Caco-2 (cell line): ENCODE measurements around the gene C19orf12. TPM values are rescaled to one million over a fixed set of nuclear protein-coding genes. Genes with fewer than 3 reads are reported as not detected.

ENCODE experiments used
- BruUV-seq: library from RNA; stranded (reverse); fragments of 400-500 nt; replicated peaks from 2 replicates; lab custom pipeline; 2021; lab: Mats Ljungman, UMichigan
- CTCF ChIA-PET: fragments of 300-600 bp; sonication (Branson Sonifier 250); formaldehyde crosslinking; loops from one replicate; lab custom pipeline; 2022; ENCODE audit warnings: antibody characterized with exemption; lab: Charles Lee
- POLR2A ChIA-PET: fragments of 300-600 bp; sonication (Branson Sonifier 250); formaldehyde crosslinking; loops from one replicate; lab custom pipeline; 2022; ENCODE audit warnings: antibody characterized with exemption; lab: Charles Lee
- DNase-seq, 2 experiments: peaks; one replicate each; pipeline versions ENCODE4 v3.0.0 to v3.0.0-alpha.2; 2020 to 2022
- H3K27me3 ChIP-seq: replicated peaks from 2 replicates; pipeline ENCODE4 v1.6.0; 2011; ENCODE audit warnings: low read length; ENCODE audit not compliant: control insufficient read depth, insufficient read depth
- H3K36me3 ChIP-seq: 2 replicates; pipeline ENCODE4 v1.5.1; 2011; ENCODE audit warnings: low read length; ENCODE audit not compliant: control insufficient read depth, insufficient read depth
- H3K4me1 ChIP-seq: fragments of 250-450 bp; sonication (Bioruptor Pico); 2 replicates; pipeline ENCODE4 v1.5.1; 2020; ENCODE audit warnings: mild to moderate bottlenecking
- H3K4me3 ChIP-seq: 2 replicates; pipeline ENCODE4 v1.5.1; 2011; ENCODE audit warnings: low read depth, mild to moderate bottlenecking, control low read depth, low read length
- H3K9me3 ChIP-seq: fragments of 250-450 bp; sonication (Bioruptor Pico); 2 replicates; pipeline ENCODE4 v1.5.1; 2020; ENCODE audit warnings: mild to moderate bottlenecking, moderate library complexity
- H3K27ac Mint-ChIP-seq: one replicate; pipeline ENCODE4 v1.8.0; 2022; ENCODE audit warnings: mixed read lengths; ENCODE audit not compliant: unreplicated experiment
- H3K27me3 Mint-ChIP-seq: one replicate; pipeline ENCODE4 v1.8.0; 2022; ENCODE audit warnings: mixed read lengths; ENCODE audit not compliant: insufficient read depth, unreplicated experiment
- H3K36me3 Mint-ChIP-seq: one replicate; pipeline ENCODE4 v1.8.0; 2022; ENCODE audit warnings: mild to moderate bottlenecking, mixed read lengths; ENCODE audit not compliant: insufficient read depth, unreplicated experiment
- H3K4me1 Mint-ChIP-seq: one replicate; pipeline ENCODE4 v1.8.0; 2022; ENCODE audit warnings: low read depth, mixed read lengths; ENCODE audit not compliant: unreplicated experiment
- H3K4me3 Mint-ChIP-seq: one replicate; pipeline ENCODE4 v1.8.0; 2022; ENCODE audit warnings: mild to moderate bottlenecking, moderate library complexity, mixed read lengths; ENCODE audit not compliant: unreplicated experiment
- H3K9me3 Mint-ChIP-seq: one replicate; pipeline ENCODE4 v1.8.0; 2022; ENCODE audit warnings: mixed read lengths; ENCODE audit not compliant: unreplicated experiment
- CTCF ChIP-seq, 2 experiments: fragments of 200-600 bp in 1 of 2; IDR thresholded peaks; 1 replicate in 1 of 2; 2 replicates in 1 of 2; pipeline versions ENCODE4 v1.5.1 to v1.8.0; 2011 to 2022; ENCODE audit warnings: antibody characterized with exemption in 1 of 2, control low read depth in 1 of 2, inconsistent platforms in 1 of 2, low read depth in 1 of 2, low read length in 1 of 2, mild to moderate bottlenecking in 1 of 2, moderate library complexity in 1 of 2; ENCODE audit not compliant: insufficient read depth in 1 of 2, severe bottlenecking in 1 of 2, unreplicated experiment in 1 of 2
- intact Hi-C: fragments of 100-400 bp; cut with micrococcal nuclease; formaldehyde crosslinking; loops from one replicate; pipeline ENCODE4 v1.10.0; 2022; ENCODE audit not compliant: unreplicated experiment
- total RNA-seq: library from RNA; stranded (reverse); gene quantifications from 2 replicates; pipeline ENCODE4 v1.2.3, GENCODE V29; 2022

Gene C19orf12
- total RNA-seq, 1 experiment from 2014 or later: 20.8 TPM

GRCh38 chr19:29696565-29696846 lies 18.6 kb downstream of the C19orf12 start:
- POLR2A ChIA-PET: no interaction called here
- no peaks in the 10 kb centered on the region for H3K27me3 ChIP-seq
- Mint-ChIP-seq H3K27ac (no peak overlapping the region), H3K27me3 (no peaks in the 10 kb centered on the region), H3K36me3 (peaks cover 10% of the 10 kb centered on the region), H3K4me1 (no peaks in the 10 kb centered on the region), H3K9me3 (peaks cover 8% of the 10 kb centered on the region), H3K4me3 (no peak overlapping the region)
- intact Hi-C loops: no loop called here
- H3K4me3 ChIP-seq: no peak overlapping the region
- peaks cover 11% of the 10 kb centered on the region; the same call in 1 of the 2 replicates for H3K9me3 ChIP-seq
- H3K36me3 ChIP-seq: no peaks in the 10 kb centered on the region
- no peak for TF ChIP-seq CTCF (IDR thresholded peaks at IDR 0.05; ENCODE audit: insufficient read depth in 1 of 2, low read depth in 1 of 2, low read length in 1 of 2, severe bottlenecking in 1 of 2, unreplicated experiment in 1 of 2)
- H3K4me1 ChIP-seq: no peaks in the 10 kb centered on the region
- no peak for DNase-seq
- no TSS peak for BruUV-seq
- CTCF ChIA-PET: interaction anchor here (0.6 kb wide), 1 partner anchor 50 kb away, joined by 3 read pairs; no protein-coding TSS in a partner anchor

- no TSS peak for BruUV-seq
- intact Hi-C loops: no loop called here
- ChIA-PET CTCF (interaction anchor here (0.6 kb wide), 1 partner anchor 49 kb away, joined by 3 read pairs; no protein-coding TSS in a partner anchor), POLR2A (no interaction called here)
- no peak for TF ChIP-seq CTCF (IDR thresholded peaks at IDR 0.05; ENCODE audit: insufficient read depth in 1 of 2, low read depth in 1 of 2, low read length in 1 of 2, severe bottlenecking in 1 of 2, unreplicated experiment in 1 of 2)
- H3K4me3 Mint-ChIP-seq: no peak overlapping the region
- H3K36me3 ChIP-seq: no peaks in the 10 kb centered on the region
- H3K9me3 Mint-ChIP-seq: peaks cover 8% of the 10 kb centered on the region
- H3K27ac Mint-ChIP-seq: no peak overlapping the region
- H3K27me3 Mint-ChIP-seq: no peaks in the 10 kb centered on the region
- H3K27me3 ChIP-seq: no peaks in the 10 kb centered on the region
- no peaks in the 10 kb centered on the region for H3K4me1 ChIP-seq
- H3K4me1 Mint-ChIP-seq: no peaks in the 10 kb centered on the region
- peaks cover 10% of the 10 kb centered on the region for H3K36me3 Mint-ChIP-seq
- no peak overlapping the region for H3K4me3 ChIP-seq
- no peak for DNase-seq
- peaks cover 15% of the 10 kb centered on the region; the same call in 1 of the 2 replicates for H3K9me3 ChIP-seq
These were observed 19.1 kb downstream of the C19orf12 start for GRCh38 chr19:29695765-29696564.

- ChIA-PET POLR2A (no interaction called here), CTCF (interaction anchor here (0.9 to 1.1 kb wide), 2 partner anchors 22 to 30 kb away, joined by 3 to 4 read pairs; partner anchors contain the start of gene PLEKHF1)
- Histone ChIP-seq H3K4me3 (no peak overlapping the region), H3K4me1 (no peaks in the 10 kb centered on the region), H3K9me3 (peaks cover 19% of the 10 kb centered on the region), H3K36me3 (no peaks in the 10 kb centered on the region), H3K27me3 (no peaks in the 10 kb centered on the region)
- peak; percentile 74 to 84 for TF ChIP-seq CTCF (IDR thresholded peaks at IDR 0.05; ENCODE audit: insufficient read depth in 1 of 2, low read depth in 1 of 2, low read length in 1 of 2, severe bottlenecking in 1 of 2, unreplicated experiment in 1 of 2)
- Mint-ChIP-seq H3K4me3 (no peak overlapping the region), H3K9me3 (peaks cover 9% of the 10 kb centered on the region), H3K27ac (no peak overlapping the region), H3K4me1 (no peaks in the 10 kb centered on the region), H3K36me3 (peaks cover 10% of the 10 kb centered on the region), H3K27me3 (no peaks in the 10 kb centered on the region)
- BruUV-seq: no TSS peak
- DNase-seq: peak; percentile 67 to 74
- intact Hi-C loops: loop anchor here (1.0 kb wide), 1 partner anchor 21 kb away; no protein-coding TSS in a partner anchor
These were observed 20.1 kb downstream of the C19orf12 start for GRCh38 chr19:29694669-29695627.
